ENCODE results near the gene GALNT10.
A peak's percentile ranks its signal among the peaks of the same experiment; 100 is the strongest.

GALNT10 gene

GRCh38 chr5:154342211-154342610 lies 151.7 kb downstream of the GALNT10 start:
- Mint-ChIP-seq H3K9me3 (no peaks in the 10 kb centered on the region), H3K27me3 (no peaks in the 10 kb centered on the region), H3K4me1 (peaks cover 8 to 14% of the 10 kb centered on the region in 2 donors), H3K27ac (no peak overlapping the region), H3K4me3 (no peak overlapping the region), H3K36me3 (peaks cover 16 to 27% of the 10 kb centered on the region in 2 donors)
- DNase-seq (no peak), ATAC-seq (replicated peaks) (no peak)

- H3K27ac Mint-ChIP-seq = no peak overlapping the region
- H3K36me3 Mint-ChIP-seq = peaks cover 9 to 19% of the 10 kb centered on the region in 2 donors
- H3K9me3 Mint-ChIP-seq = no peaks in the 10 kb centered on the region
- peaks cover 8 to 14% of the 10 kb centered on the region in 2 donors for H3K4me1 Mint-ChIP-seq
- DNase-seq = no peak
- no peak overlapping the region for H3K4me3 Mint-ChIP-seq
- no peaks in the 10 kb centered on the region for H3K27me3 Mint-ChIP-seq
- no peak for ATAC-seq (replicated peaks)
Observed at GRCh38 chr5:154342963-154343362, 152.4 kb downstream of the GALNT10 start.

DNA sequence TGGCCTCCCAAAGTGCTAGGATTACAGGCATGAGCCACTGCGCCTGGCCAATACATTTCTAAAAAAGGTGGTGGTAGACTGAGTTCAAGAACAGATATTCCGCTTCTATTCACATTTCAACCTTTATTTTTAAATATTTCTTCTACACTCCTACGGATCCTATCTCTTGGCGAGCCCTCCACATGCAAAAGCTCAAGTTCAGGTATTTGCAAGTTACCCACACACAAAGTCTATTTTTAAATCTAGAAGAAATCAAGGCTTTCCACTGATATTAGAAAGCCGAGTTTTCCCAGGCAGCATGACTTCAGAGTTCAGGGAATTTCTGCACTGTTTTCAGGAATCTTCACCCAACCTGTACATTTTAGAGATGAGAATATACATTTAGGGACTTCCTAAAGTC lies 153.9 kb downstream of the GALNT10 start:
- no peaks in the 10 kb centered on the region for H3K9me3 Mint-ChIP-seq
- DNase-seq (no peak), ATAC-seq (replicated peaks) (no peak)
- no peaks in the 10 kb centered on the region for H3K27me3 Mint-ChIP-seq
- H3K27ac Mint-ChIP-seq = peak overlapping the region; percentile 25
- H3K36me3 Mint-ChIP-seq = peaks cover 4 to 6% of the 10 kb centered on the region in 2 donors
- H3K4me1 Mint-ChIP-seq = peaks cover 8 to 14% of the 10 kb centered on the region in 2 donors
- H3K4me3 Mint-ChIP-seq = no peak overlapping the region

GRCh38 chr5:154345255-154345952 lies 154.9 kb downstream of the GALNT10 start:
- Mint-ChIP-seq H3K4me1 (peaks cover 8 to 14% of the 10 kb centered on the region in 2 donors), H3K9me3 (no peaks in the 10 kb centered on the region), H3K4me3 (no peak overlapping the region), H3K27me3 (no peaks in the 10 kb centered on the region), H3K27ac (no peak overlapping the region), H3K36me3 (peaks cover 4 to 6% of the 10 kb centered on the region in 2 donors)
- ATAC-seq (replicated peaks) (peak; percentile 68 to 92), DNase-seq (peak; percentile 31)

DNA sequence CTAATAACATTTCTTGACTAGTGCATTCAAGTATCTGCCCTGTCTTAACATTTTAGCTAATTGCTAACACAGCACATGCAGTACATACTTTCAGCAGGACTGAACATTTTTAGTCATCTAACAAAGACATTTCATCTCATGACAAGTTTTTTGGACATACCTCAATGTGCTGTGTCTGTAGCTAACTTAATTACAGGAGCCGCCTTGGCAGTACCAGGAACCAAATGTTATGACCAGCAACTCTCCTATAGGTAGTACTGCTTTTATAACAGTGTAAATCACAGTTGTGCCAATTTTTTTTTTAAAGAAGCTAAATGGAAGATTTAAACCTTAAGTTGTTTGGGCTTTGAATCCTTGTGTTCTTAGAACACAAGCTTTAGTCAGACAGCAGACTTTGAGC lies 155.9 kb downstream of the GALNT10 start:
- peaks cover 4 to 7% of the 10 kb centered on the region in 2 donors for H3K36me3 Mint-ChIP-seq
- no peaks in the 10 kb centered on the region for H3K9me3 Mint-ChIP-seq
- DNase-seq (no peak), ATAC-seq (replicated peaks) (no peak)
- peaks cover 9 to 14% of the 10 kb centered on the region in 2 donors for H3K4me1 Mint-ChIP-seq
- H3K27me3 Mint-ChIP-seq = no peaks in the 10 kb centered on the region
- H3K4me3 Mint-ChIP-seq = no peak overlapping the region
- peak overlapping the region; percentile 25 for H3K27ac Mint-ChIP-seq

GRCh38 chr5:154349626-154350264 lies 159.2 kb downstream of the GALNT10 start:
- no peak overlapping the region for H3K27ac Mint-ChIP-seq
- ATAC-seq (replicated peaks) (no peak), DNase-seq (no peak)
- H3K9me3 Mint-ChIP-seq = no peaks in the 10 kb centered on the region
- H3K4me1 Mint-ChIP-seq = peaks cover 16 to 19% of the 10 kb centered on the region in 2 donors
- H3K27me3 Mint-ChIP-seq = no peaks in the 10 kb centered on the region
- H3K4me3 Mint-ChIP-seq = no peak overlapping the region
- H3K36me3 Mint-ChIP-seq = peaks cover 5 to 18% of the 10 kb centered on the region in 2 donors

DNA sequence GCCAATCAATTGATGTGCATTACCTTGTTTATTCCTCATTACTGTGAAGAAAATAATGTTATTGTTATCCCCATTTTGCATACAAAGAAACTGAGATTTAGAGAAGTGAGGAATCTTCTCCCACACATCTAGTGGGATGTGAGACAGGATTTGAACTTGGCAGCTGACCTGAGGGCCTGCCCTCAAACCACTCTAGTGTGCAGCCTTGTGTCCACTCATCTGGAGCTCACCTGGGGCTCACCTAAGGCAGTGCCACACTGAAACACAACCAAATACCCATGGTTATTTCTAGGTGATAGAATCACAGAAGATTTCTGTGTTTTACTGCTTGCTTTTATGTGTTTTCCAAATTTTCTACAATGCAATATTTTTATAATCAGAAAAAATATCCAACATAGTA lies 160.6 kb downstream of the GALNT10 start:
- H3K4me1 Mint-ChIP-seq = peaks cover 7 to 11% of the 10 kb centered on the region in 2 donors
- no peak overlapping the region for H3K27ac Mint-ChIP-seq
- DNase-seq (no peak), ATAC-seq (replicated peaks) (no peak)
- H3K36me3 Mint-ChIP-seq = peaks cover 5 to 29% of the 10 kb centered on the region in 2 donors
- no peaks in the 10 kb centered on the region for H3K27me3 Mint-ChIP-seq
- H3K4me3 Mint-ChIP-seq = no peak overlapping the region
- H3K9me3 Mint-ChIP-seq = no peaks in the 10 kb centered on the region

- H3K36me3 Mint-ChIP-seq = peaks cover 4 to 31% of the 10 kb centered on the region in 2 donors
- no peaks in the 10 kb centered on the region for H3K9me3 Mint-ChIP-seq
- ATAC-seq (replicated peaks) (peak; percentile 63 to 80), DNase-seq (no peak)
- no peak overlapping the region for H3K27ac Mint-ChIP-seq
- no peaks in the 10 kb centered on the region for H3K27me3 Mint-ChIP-seq
- H3K4me1 Mint-ChIP-seq = peaks cover 5 to 10% of the 10 kb centered on the region in 2 donors
- no peak overlapping the region for H3K4me3 Mint-ChIP-seq
Observed at GRCh38 chr5:154351566-154351965, 161.0 kb downstream of the GALNT10 start.

GRCh38 chr5:154352960-154353548 lies 162.5 kb downstream of the GALNT10 start:
- Mint-ChIP-seq H3K9me3 (no peaks in the 10 kb centered on the region), H3K27ac (no peak overlapping the region), H3K4me1 (peaks cover 5 to 10% of the 10 kb centered on the region in 2 donors), H3K27me3 (no peaks in the 10 kb centered on the region), H3K4me3 (no peak overlapping the region), H3K36me3 (peaks cover 4 to 31% of the 10 kb centered on the region in 2 donors)
- DNase-seq (no peak), ATAC-seq (replicated peaks) (no peak)

DNA sequence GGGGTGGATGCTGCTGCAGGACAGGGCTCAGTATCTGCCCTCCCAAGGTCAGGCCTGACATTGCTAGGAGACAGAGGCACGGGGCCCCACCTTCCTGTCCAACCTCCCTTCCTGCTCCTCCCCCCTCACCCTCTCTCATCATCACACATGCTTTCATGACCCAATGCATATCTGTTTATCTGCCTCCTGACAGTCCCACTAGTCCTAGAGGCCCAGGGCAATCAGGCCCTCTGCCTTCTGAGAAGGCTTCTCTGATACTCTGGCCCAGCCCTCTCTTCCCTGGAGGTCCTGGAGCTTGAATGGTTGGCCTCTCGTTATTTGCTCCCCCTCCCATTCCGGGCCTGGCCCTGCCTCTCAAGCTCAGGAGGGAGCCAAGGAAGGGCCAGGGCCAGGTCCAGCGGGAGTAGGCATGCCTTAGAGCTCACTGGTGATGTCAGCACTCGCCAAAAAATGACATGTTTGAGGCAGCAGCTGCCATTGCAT lies 164.6 kb downstream of the GALNT10 start:
- H3K4me1 Mint-ChIP-seq = peaks cover 5 to 13% of the 10 kb centered on the region in 2 donors
- H3K4me3 Mint-ChIP-seq = no peak overlapping the region
- H3K27ac Mint-ChIP-seq = no peak overlapping the region
- ATAC-seq (replicated peaks) (no peak), DNase-seq (no peak)
- H3K27me3 Mint-ChIP-seq = no peaks in the 10 kb centered on the region
- H3K36me3 Mint-ChIP-seq = peaks cover 4 to 31% of the 10 kb centered on the region in 2 donors
- no peaks in the 10 kb centered on the region for H3K9me3 Mint-ChIP-seq

- no peak overlapping the region for H3K4me3 Mint-ChIP-seq
- H3K27me3 Mint-ChIP-seq = no peaks in the 10 kb centered on the region
- no peak overlapping the region for H3K27ac Mint-ChIP-seq
- no peak for DNase-seq
- no peaks in the 10 kb centered on the region for H3K9me3 Mint-ChIP-seq
- H3K36me3 Mint-ChIP-seq = peaks cover 4 to 31% of the 10 kb centered on the region in 2 donors
- ATAC-seq (replicated peaks) = no peak
- H3K4me1 Mint-ChIP-seq = peaks cover 5 to 13% of the 10 kb centered on the region in 2 donors
Observed at GRCh38 chr5:154356020-154356655, 165.6 kb downstream of the GALNT10 start.

DNA sequence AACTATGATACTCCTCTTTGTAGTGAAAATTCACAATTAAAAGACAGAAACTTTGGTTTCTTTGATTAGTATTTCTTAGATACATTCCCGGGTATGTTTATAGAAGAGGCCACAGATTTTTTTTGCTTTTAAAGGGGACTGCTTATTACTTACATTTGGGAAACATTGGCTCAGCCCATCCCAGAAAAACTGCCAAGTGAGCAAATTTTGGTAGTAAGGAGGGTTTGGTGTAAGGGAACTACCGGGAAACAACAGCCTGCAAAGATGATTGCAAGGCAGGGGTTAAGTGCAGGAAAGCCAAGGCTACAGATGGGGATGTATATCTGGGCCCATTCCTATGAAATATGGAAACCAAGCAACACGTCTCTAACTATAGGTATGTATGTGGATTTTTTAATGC lies 166.4 kb downstream of the GALNT10 start:
- DNase-seq = no peak
- no peak for ATAC-seq (replicated peaks)
- H3K9me3 Mint-ChIP-seq = no peaks in the 10 kb centered on the region
- no peak overlapping the region for H3K4me3 Mint-ChIP-seq
- H3K27me3 Mint-ChIP-seq = no peaks in the 10 kb centered on the region
- H3K36me3 Mint-ChIP-seq = peaks cover 1 to 27% of the 10 kb centered on the region in 2 donors
- peaks cover 5 to 9% of the 10 kb centered on the region in 2 donors for H3K4me1 Mint-ChIP-seq
- no peak overlapping the region for H3K27ac Mint-ChIP-seq

- DNase-seq (no peak), ATAC-seq (replicated peaks) (no peak)
- no peaks in the 10 kb centered on the region for H3K9me3 Mint-ChIP-seq
- no peak overlapping the region for H3K27ac Mint-ChIP-seq
- H3K27me3 Mint-ChIP-seq = no peaks in the 10 kb centered on the region
- H3K4me3 Mint-ChIP-seq = no peak overlapping the region
- H3K36me3 Mint-ChIP-seq = peaks cover 1 to 19% of the 10 kb centered on the region in 2 donors
- H3K4me1 Mint-ChIP-seq = peaks cover 7% of the 10 kb centered on the region in 2 donors
Observed at GRCh38 chr5:154358516-154359220, 168.1 kb downstream of the GALNT10 start.

GRCh38 chr5:154359221-154359573 lies 168.7 kb downstream of the GALNT10 start:
- no peak overlapping the region for H3K4me3 Mint-ChIP-seq
- DNase-seq = no peak
- ATAC-seq (replicated peaks) = no peak
- no peaks in the 10 kb centered on the region for H3K9me3 Mint-ChIP-seq
- peaks cover 3 to 19% of the 10 kb centered on the region in 2 donors for H3K36me3 Mint-ChIP-seq
- no peaks in the 10 kb centered on the region for H3K27me3 Mint-ChIP-seq
- H3K27ac Mint-ChIP-seq = no peak overlapping the region
- H3K4me1 Mint-ChIP-seq = peaks cover 9 to 11% of the 10 kb centered on the region in 2 donors

Data from stimulated activated naive B cell treated with anti-CD40 and anti-IgM and Interleukin-4, amounts not matched to agents 10 μg/mL and 1 μg/mL and 100 μg/mL, for 72 hours (primary cell).